HepG2 (cell line): ENCODE measurements around the gene ETFA. TPM values are rescaled to one million over a fixed set of nuclear protein-coding genes. Genes with fewer than 3 reads are reported as not detected.
A peak's percentile ranks its signal among the peaks of the same experiment; 100 is the strongest.

Experiments used
- ARNT2 ChIP-seq: sonication (generic); formaldehyde crosslinking; IDR thresholded peaks from 2 replicates; pipeline ENCODE4 v1.8.0; 2022; ENCODE audit warnings: mild to moderate bottlenecking, low read depth, missing genetic modification reagents, moderate library complexity
- CREB1 ChIP-seq, 2 experiments: fragments of 450-650 bp in 1 of 2; IDR thresholded peaks; 2 replicates each; pipeline ENCODE4 v1.6.1; 2016 to 2017; ENCODE audit warnings: control low read depth in 1 of 2, mild to moderate bottlenecking in 1 of 2, missing compliant biosample characterization in 1 of 2, missing genetic modification characterization in 1 of 2
- FOXA1 ChIP-seq, 2 experiments: fragments of 450-650 bp in 1 of 2; sonication (generic) in 1 of 2; formaldehyde crosslinking in 1 of 2; IDR thresholded peaks; 2 replicates each; pipeline versions ENCODE4 v1.4.0 to v1.6.1; 2016 to 2020; ENCODE audit warnings: missing genetic modification reagents in 1 of 2
- GLI4 ChIP-seq: sonication (generic); formaldehyde crosslinking; IDR thresholded peaks from 2 replicates; pipeline ENCODE4 v1.5.1; 2020; ENCODE audit warnings: missing genetic modification reagents, mild to moderate bottlenecking, moderate library complexity, borderline replicate concordance
- HOXA7 ChIP-seq: sonication (generic); formaldehyde crosslinking; IDR thresholded peaks from 2 replicates; pipeline ENCODE4 v1.8.1; 2022; ENCODE audit warnings: mild to moderate bottlenecking, missing genetic modification reagents, moderate library complexity
- HOXD1 ChIP-seq: sonication (generic); formaldehyde crosslinking; IDR thresholded peaks from 2 replicates; pipeline ENCODE4 v1.5.0; 2020; ENCODE audit warnings: missing genetic modification reagents
- MAF1 ChIP-seq: sonication (generic); formaldehyde crosslinking; IDR thresholded peaks from 2 replicates; pipeline ENCODE4 v1.5.0; 2020; ENCODE audit warnings: missing genetic modification reagents, borderline replicate concordance
- MED1 ChIP-seq: sonication (generic); formaldehyde crosslinking; IDR thresholded peaks from 2 replicates; pipeline ENCODE4 v1.4.0; 2020; ENCODE audit warnings: missing genetic modification reagents
- MTF1 ChIP-seq: sonication (generic); formaldehyde crosslinking; IDR thresholded peaks from 2 replicates; pipeline ENCODE4 v1.5.0; 2020; ENCODE audit warnings: missing genetic modification reagents
- PCBP1 ChIP-seq: fragments of 200-400 bp; formaldehyde crosslinking; IDR thresholded peaks from 2 replicates; pipeline ENCODE4 v1.6.1; 2017; ENCODE audit warnings: mild to moderate bottlenecking, low read depth, low read length, borderline replicate concordance
- RBAK ChIP-seq: sonication (generic); formaldehyde crosslinking; IDR thresholded peaks from 2 replicates; pipeline ENCODE4 v1.5.1; 2020; ENCODE audit warnings: mild to moderate bottlenecking, missing genetic modification reagents
- SMAD9 ChIP-seq: sonication (generic); formaldehyde crosslinking; IDR thresholded peaks from 2 replicates; pipeline ENCODE4 v1.5.1; 2020; ENCODE audit warnings: mild to moderate bottlenecking, missing genetic modification reagents
- SP5 ChIP-seq: IDR thresholded peaks from 2 replicates; pipeline ENCODE4 v1.6.1; 2016; ENCODE audit warnings: low read depth, borderline replicate concordance
- ZBTB10 ChIP-seq: sonication (generic); formaldehyde crosslinking; IDR thresholded peaks from 2 replicates; pipeline ENCODE4 v1.4.0; 2020; ENCODE audit warnings: missing genetic modification reagents, borderline replicate concordance
- ZNF121 ChIP-seq: sonication (generic); formaldehyde crosslinking; IDR thresholded peaks from 2 replicates; pipeline ENCODE4 v1.5.0; 2020; ENCODE audit warnings: mild to moderate bottlenecking, missing genetic modification reagents
- ZNF224 ChIP-seq: sonication (generic); formaldehyde crosslinking; IDR thresholded peaks from 2 replicates; pipeline ENCODE4 v1.5.0; 2020; ENCODE audit warnings: mild to moderate bottlenecking, missing genetic modification reagents
- ZNF556 ChIP-seq: sonication (generic); formaldehyde crosslinking; IDR thresholded peaks from 2 replicates; pipeline ENCODE4 v1.4.0; 2020; ENCODE audit warnings: mild to moderate bottlenecking, missing genetic modification reagents, borderline replicate concordance
- ZNF562 ChIP-seq: sonication (generic); formaldehyde crosslinking; IDR thresholded peaks from 2 replicates; pipeline ENCODE4 v1.8.0; 2022; ENCODE audit warnings: missing genetic modification reagents, borderline replicate concordance
- ZNF563 ChIP-seq: sonication (generic); formaldehyde crosslinking; IDR thresholded peaks from 2 replicates; pipeline ENCODE4 v1.8.0; 2022; ENCODE audit warnings: mild to moderate bottlenecking, moderate library complexity, missing genetic modification reagents
- ZNF768 ChIP-seq: sonication (generic); formaldehyde crosslinking; IDR thresholded peaks from 2 replicates; pipeline ENCODE4 v1.4.0; 2020; ENCODE audit warnings: missing genetic modification reagents
- ZNF788 ChIP-seq: sonication (generic); formaldehyde crosslinking; IDR thresholded peaks from 2 replicates; pipeline ENCODE4 v1.5.0; 2020; ENCODE audit warnings: mild to moderate bottlenecking, missing genetic modification reagents, borderline replicate concordance
- ZNF83 ChIP-seq: sonication (generic); formaldehyde crosslinking; IDR thresholded peaks from 2 replicates; pipeline ENCODE4 v1.4.0; 2020; ENCODE audit warnings: missing genetic modification reagents, mild to moderate bottlenecking, borderline replicate concordance
- ZNF883 ChIP-seq: sonication (generic); formaldehyde crosslinking; IDR thresholded peaks from 2 replicates; pipeline ENCODE4 v1.5.1; 2020; ENCODE audit warnings: mild to moderate bottlenecking, missing genetic modification reagents; ENCODE audit errors: not compliant biosample characterization
- polyA plus RNA-seq, 8 experiments: library from polyadenylated mRNA; depleted of rRNA in 3 of 8; stranded (reverse) in 7 of 8; unstranded in 1 of 8; fragments of >200 nt; fragmentation: Illumina TruSeq in 4 of 8; extraction: Trizol in 4 of 8; gene quantifications; 2 replicates each; pipeline versions ENCODE4 v1.2.1 to v1.2.3, GENCODE V29; 2011 to 2016; ENCODE audit warnings: low read depth in 4 of 8, missing spikeins in 1 of 8, mixed read lengths in 1 of 8; ENCODE audit not compliant: insufficient read depth in 1 of 8
- total RNA-seq, 5 experiments: library from RNA; depleted of rRNA; stranded (reverse); fragments of >200 nt; fragmentation: Illumina TruSeq; extraction: Trizol; gene quantifications; 2 replicates each; pipeline ENCODE4 v1.2.3, GENCODE V29; 2016; ENCODE audit warnings: low read depth in 1 of 5
- TF ChIP-seq, protein P1 (sequence below): sonication (generic); formaldehyde crosslinking; IDR thresholded peaks from 2 replicates; pipeline ENCODE4 v1.8.1; 2022; ENCODE audit warnings: mild to moderate bottlenecking, missing genetic modification reagents
- TF ChIP-seq, protein P2 (sequence below): sonication (generic); formaldehyde crosslinking; IDR thresholded peaks from 2 replicates; pipeline ENCODE4 v1.5.0; 2020; ENCODE audit warnings: missing genetic modification reagents

The ETFA gene
- total and polyA plus RNA-seq, 2 of the 13 experiments (the other 11 are each of a cell fraction or from before 2014, with no cell fraction given): 291 to 396 TPM

GRCh38 chr15:76311100-76311953 is at the start of gene ETFA (continued):
- TF ChIP-seq ZBTB10 (CRISPR knock-in tag) (peak; percentile 62; the same call in 1 of the 2 replicates), MAF1 (CRISPR knock-in tag) (no peak; the same call in 1 of the 2 replicates), ARNT2 (CRISPR knock-in tag) (peak; percentile 96), HOXD1 (CRISPR knock-in tag) (peak; percentile 48; the same call in 1 of the 2 replicates), ZNF562 (CRISPR knock-in tag) (no peak), PCBP1 (no peak), ZNF883 (peak; percentile 92), SMAD9 (CRISPR knock-in tag) (no peak), HOXA7 (CRISPR knock-in tag) (no peak), ZNF563 (peak; percentile 90), ZNF788 (peak; percentile 91; the same call in 1 of the 2 replicates), ZNF83 (CRISPR knock-in tag) (peak; percentile 43; the same call in 1 of the 2 replicates), ZNF768 (peak; percentile 73), CREB1 (IDR thresholded peaks at IDR 0.05) (no peak), CREB1 (CRISPR knock-in tag; IDR thresholded peaks at IDR 0.05) (no peak), RBAK (no peak), MTF1 (CRISPR knock-in tag) (0 out of 2 replicates have a peak, but pooled peaks have one; percentile 58), ZNF224 (0 out of 2 replicates have a peak, but pooled peaks have one; percentile 21), FOXA1 (IDR thresholded peaks at IDR 0.05) (no peak), FOXA1 (CRISPR knock-in tag; IDR thresholded peaks at IDR 0.05) (0 out of 2 replicates have a peak, but pooled peaks have one; percentile 15), ZNF556 (CRISPR knock-in tag) (peak; percentile 78; the same call in 1 of the 2 replicates), SP5 (CRISPR knock-in tag) (no peak), ZNF121 (CRISPR knock-in tag) (peak; percentile 22; the same call in 1 of the 2 replicates), MED1 (peak; percentile 69), GLI4 (no peak)
- TF ChIP-seq, protein P1, sequence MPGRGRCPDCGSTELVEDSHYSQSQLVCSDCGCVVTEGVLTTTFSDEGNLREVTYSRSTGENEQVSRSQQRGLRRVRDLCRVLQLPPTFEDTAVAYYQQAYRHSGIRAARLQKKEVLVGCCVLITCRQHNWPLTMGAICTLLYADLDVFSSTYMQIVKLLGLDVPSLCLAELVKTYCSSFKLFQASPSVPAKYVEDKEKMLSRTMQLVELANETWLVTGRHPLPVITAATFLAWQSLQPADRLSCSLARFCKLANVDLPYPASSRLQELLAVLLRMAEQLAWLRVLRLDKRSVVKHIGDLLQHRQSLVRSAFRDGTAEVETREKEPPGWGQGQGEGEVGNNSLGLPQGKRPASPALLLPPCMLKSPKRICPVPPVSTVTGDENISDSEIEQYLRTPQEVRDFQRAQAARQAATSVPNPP: peak; percentile 90; the same call in 1 of the 2 replicates
- TF ChIP-seq, protein P2, sequence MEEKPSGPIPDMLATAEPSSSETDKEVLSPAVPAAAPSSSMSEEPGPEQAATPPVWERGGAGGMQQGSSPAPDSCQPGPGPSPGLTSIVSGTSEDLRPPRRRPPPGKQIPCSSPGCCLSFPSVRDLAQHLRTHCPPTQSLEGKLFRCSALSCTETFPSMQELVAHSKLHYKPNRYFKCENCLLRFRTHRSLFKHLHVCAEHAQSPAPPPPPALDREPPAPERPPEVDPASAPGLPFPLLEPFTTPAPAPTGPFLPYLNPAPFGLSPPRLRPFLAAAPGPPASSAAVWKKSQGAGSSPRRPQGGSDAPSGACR: no peak
